HG02571 (cell line): ENCODE data around the gene HAPLN1.

Experiments used
- ATAC-seq: cut with Tn5 transposase; IDR thresholded peaks from one replicate; pipeline ENCODE4 v1.9.1; 2021; ENCODE audit warnings: mild to moderate bottlenecking, moderate library complexity; ENCODE audit not compliant: unreplicated experiment

Gene HAPLN1

DNA sequence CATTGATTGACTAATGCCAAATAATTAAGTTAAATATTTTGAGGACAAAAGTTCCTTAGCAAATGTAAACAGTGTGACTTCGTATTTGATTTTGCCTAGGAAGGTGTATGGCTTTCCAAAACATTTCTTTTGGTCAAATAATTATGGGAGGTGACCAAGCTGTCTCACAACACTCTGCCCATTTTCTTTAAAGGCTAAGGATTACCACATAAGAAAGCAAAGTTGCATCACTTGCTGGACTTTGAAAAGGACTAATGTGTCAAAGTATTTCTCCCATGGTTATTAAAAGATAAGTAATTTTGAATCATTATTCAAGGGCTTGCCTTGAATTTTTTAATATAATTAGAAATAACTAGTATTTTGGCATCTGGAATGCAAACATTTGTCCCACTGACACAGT is 74.7 kb downstream of the HAPLN1 start:
- no peak for ATAC-seq

DNA sequence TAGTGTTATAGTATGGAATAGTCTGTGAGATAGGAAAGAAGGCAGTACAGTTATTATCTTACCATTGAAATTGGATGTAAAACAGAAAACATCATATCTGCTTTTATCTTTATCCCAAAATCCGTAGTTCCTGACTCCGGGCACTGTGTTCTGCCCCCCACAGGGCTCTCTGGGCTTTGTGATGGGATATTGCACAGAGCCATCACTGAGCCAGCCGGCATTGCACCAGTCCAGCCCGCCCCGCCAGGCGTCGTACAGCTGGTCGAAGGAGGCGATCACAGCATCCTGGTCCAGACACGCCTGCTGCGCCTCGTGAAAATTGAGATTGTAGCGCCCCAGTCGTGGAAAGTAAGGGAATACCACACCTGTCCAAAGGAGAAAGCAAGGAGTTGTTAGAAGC is 76.4 kb downstream of the HAPLN1 start:
- no peak for ATAC-seq

DNA sequence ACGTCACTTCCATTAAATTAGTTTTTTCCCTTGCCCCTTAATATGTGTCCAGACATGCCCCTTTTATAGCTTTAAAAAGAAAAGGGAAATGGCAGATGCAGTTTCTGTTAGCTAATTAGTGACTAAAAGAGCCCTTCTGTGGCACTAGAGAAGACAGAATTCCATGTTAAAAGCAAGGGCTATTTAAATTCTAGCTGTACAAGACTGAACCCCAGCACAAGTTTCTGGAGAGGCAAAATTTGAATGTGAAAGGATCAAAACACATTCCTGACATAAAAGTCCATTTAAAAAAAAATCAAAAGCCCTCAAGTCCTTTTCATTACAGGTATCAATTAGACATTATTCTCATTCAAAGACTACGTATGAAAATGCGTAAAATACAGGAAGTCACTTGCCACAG is 78.7 kb downstream of the HAPLN1 start:
- ATAC-seq = no peak

DNA sequence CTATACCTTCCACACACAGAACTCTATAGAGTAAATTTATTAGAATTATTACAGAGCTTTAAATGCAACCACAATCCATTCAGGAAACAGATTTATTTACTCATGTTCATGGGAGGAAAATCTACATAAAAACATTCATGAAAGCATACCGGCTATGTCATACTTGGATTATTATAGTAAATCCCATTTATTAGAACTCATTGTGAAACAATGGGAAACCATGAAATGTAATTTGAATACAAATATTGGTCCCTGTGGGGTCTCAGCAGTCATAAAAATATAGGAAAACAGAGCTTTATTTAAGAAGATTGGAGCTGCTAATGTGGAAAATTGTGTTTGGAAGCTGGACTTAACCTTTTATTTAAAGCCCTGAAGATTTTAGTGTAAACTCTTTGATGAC is 80.7 kb downstream of the HAPLN1 start:
- no peak for ATAC-seq

DNA sequence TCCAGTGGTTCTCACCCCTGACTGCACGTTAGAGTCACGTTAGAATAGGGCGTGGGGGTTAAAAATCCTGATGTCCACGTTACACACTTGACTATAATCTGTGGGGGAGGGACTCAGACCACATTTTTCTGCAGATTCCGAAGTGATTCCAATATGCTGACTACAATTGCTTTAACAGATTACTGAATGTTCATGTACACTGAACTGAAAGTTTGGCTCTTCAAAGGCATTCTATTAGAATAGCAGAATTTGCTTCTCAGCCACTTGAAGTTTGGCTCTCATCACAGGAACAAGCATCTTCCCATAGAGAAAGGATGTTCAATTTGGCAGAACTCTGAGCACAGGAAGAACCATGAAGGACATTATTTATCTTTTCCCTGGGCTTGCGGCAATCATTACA is 84.5 kb downstream of the HAPLN1 start:
- ATAC-seq = no peak

DNA sequence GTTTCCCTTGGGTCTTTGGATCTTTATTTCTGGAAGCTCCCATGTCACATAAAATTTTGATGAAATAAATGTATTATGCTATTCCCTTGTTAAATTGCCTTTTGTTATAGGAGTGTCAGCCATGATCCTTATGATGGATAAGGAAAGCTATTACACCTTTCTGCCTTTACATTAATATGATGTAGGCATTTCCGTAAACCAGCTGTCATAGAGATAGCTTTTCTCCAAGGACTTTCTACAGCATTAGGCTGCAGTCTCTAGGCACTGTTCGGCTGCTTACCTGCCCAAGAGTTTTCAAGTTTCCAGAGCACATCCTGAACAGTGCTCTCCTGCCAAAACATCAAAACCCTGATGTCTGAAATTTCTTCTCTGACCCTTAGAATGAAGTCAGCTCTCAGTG is 87.4 kb downstream of the HAPLN1 start:
- no peak for ATAC-seq

DNA sequence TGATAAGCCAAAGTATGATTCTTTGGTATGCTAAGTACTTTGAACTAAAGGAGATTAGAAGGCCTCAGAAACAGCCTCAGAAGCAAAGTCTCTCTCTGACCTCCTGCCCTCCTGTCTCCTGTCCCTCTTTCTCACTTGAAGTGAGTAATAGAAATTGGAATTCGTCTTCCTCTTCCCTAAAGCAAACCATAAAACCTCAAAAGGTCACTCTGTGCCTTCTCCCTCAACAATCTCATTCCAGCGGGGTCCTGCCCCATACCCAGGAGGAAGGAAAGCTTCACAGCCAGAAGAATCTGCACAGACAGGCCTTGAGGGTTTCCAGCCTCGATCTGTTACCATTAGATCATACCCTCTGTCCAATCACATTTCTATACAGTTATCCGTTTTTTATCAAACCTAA is 87.8 kb downstream of the HAPLN1 start:
- no peak for ATAC-seq

DNA sequence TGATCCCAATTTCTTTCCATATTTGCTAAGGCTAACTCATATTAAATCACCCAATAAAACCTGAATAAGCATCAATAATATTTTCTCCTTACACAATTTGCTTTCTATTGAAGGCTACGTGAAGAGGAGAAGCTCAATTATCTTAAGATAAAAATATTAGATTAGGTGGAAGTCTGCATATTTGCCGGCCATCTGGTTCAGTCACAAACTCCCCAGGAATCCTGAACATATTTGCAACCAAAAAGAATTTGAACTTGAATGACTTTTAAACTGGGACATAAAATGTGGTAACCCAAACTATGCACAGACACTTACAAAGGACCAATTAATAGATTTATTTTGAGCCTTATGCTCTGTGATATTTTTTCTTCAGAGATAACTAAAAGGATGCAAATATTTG is 92.3 kb downstream of the HAPLN1 start:
- ATAC-seq = no peak

DNA sequence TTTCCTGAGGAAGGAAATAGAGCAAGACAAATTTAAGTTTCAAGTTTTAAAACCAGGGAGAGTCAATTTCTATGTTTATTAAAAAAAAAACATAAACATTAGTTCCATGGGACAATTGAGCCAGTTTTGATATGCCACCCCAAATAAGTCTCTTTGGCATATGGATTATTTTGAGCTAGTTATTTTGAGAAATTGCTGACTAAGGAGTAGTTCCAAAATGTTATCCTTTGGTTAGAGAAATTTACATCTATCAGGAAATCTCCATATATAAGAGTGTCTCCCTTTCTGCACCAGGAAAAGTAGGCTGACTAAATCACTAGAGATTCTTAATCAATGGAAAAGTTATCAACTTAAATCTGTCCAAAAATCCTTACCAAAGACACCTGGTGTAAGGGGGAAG is 105.8 kb downstream of the HAPLN1 start:
- no peak for ATAC-seq

DNA sequence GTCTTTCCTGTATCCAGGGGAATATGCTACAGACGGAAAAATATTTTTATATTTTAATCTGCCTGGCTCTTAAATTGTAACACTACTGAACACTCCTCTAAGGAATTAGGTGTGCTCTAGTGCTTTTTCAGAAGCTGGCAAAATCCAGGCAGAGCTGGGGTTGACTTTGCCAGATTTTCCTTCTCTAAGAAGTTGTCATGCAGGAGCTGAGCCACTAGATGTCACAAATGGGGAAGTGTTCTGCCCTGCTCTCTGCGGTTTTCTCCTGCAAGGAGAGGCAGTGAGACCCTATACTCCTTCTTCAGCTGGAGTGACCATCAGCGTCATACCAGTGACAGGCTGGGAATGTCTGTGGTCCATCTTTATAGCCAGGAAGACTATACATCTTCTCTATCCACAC is 112.5 kb downstream of the HAPLN1 start:
- no peak for ATAC-seq

DNA sequence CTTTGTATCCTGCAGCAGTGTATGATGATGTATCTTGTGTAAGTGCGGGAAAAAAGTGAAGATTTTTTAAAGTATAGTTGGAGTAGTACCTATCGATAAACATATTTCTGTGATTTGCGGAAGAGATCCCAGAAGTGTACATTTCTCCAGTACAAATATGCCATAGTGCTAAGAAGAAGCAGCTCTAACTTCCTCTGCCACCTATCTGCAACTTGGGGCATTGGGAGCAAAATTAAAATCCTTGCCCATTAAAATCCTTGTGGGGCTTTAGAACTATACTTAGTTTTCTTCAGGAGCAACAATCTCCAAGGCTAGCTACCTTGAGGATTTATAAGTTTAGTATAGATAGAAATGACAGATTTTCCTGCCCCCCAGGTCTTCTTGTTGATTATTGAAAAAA is 125.4 kb downstream of the HAPLN1 start:
- no peak for ATAC-seq

DNA sequence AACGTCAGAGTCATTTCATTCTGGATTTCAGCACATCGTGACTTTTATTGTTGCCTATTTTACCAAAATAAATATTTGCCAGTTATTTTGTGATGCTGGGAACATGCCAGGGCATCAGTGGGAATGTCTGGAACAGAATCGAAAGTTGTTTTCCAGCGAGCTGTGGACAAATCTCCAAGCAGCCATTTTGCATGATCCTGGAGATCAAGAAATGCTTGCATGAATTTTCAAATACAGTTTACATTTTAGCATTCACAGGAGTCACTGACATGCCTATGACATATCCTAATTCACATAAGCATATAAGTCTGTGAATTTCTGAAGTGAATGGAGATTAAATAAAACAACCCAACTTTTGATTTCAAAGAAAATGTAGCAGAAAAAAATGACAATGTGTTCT is 129.7 kb downstream of the HAPLN1 start:
- no peak for ATAC-seq

DNA sequence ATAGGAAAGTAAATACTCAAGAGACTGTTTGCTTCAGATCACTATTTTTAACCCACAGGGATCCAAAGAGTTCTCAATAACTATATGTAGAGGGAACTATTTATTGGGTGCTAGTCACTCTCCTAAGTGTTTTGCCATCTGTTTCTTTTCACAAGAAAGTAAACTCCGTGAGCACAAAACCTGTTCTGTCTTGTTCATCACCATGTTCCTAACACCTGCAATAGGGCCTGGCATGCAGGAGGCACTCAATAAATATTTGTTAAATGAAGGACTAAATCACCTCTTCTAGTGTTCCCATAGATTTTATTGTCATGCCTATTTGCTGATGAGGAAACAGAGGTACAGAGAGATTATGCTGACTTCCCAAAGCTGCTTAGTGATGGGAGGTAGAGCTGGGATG is 130.9 kb downstream of the HAPLN1 start:
- no peak for ATAC-seq
